Measurements from ENCODE around the gene PRKCH. TPM values are rescaled to one million over a fixed set of nuclear protein-coding genes. Genes with fewer than 3 reads are reported as not detected.
A peak's percentile ranks its signal among the peaks of the same experiment; 100 is the strongest.
"Not testable (repeated sequence)": the region's sequence is repeated elsewhere in the genome, so short reads cannot be mapped to it uniquely, and the experiment has no call there.

Gene PRKCH
- polyA plus RNA-seq, 4 donors: 5.9 to 17.3 (median 12.9) TPM

- 89 to 93% (median 90%) methylated on average over 6 of the region's 6 CpGs for WGBS, 3 donors
- FAIRE-seq (no peak), DNase-seq (no peak)
- Histone ChIP-seq H3K4me3 (ENCODE audit: low read depth in 1 of 3, low read length in 3 of 3) (no peak overlapping the region), H3K36me3 (ENCODE audit: control insufficient read depth in 3 of 3, insufficient read depth in 2 of 3, low read depth in 1 of 3, low read length in 3 of 3) (peaks cover 0 to 3% (median 3%) of the 10 kb centered on the region in 3 donors), H3K9me3 (ENCODE audit: control insufficient read depth in 2 of 2, insufficient read depth in 1 of 2, low read depth in 1 of 2, low read length in 1 of 2) (no peaks in the 10 kb centered on the region), H3K27me3 (ENCODE audit: control insufficient read depth in 3 of 3, insufficient read depth in 3 of 3, low read length in 3 of 3) (no peaks in the 10 kb centered on the region), H3K4me1 (ENCODE audit: control insufficient read depth in 3 of 3, insufficient read depth in 2 of 3, low read depth in 1 of 3, low read length in 2 of 3) (peaks cover 3 to 8% (median 6%) of the 10 kb centered on the region in 3 donors), H3K27ac (ENCODE audit: low read depth in 1 of 3, low read length in 2 of 3) (no peak overlapping the region)
Measured at GRCh38 chr14:61459229-61459628, 137.8 kb downstream of the PRKCH start.

DNA sequence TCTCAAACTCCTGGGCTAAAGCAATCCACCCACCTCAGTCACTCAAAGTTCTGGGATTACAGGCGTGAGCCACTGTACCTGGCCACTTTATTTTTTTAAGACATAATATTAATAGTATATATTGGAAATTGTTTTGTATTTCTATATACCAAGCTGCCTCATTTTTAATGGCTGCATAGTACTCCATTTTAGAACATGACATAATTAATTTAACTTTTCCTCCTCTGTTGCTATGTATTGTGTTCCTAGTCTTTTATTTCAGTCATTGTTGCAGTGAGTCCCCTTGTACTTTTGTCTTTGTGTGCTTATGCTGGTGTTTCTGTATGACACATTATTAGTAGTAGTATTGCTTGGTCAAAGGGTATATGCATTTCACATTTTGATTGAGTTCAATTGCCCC is 138.7 kb downstream of the PRKCH start:
- Histone ChIP-seq H3K9me3 (ENCODE audit: control insufficient read depth in 2 of 2, insufficient read depth in 1 of 2, low read depth in 1 of 2, low read length in 1 of 2) (no peaks in the 10 kb centered on the region), H3K4me1 (ENCODE audit: control insufficient read depth in 3 of 3, insufficient read depth in 2 of 3, low read depth in 1 of 3, low read length in 2 of 3) (peaks cover 3 to 8% (median 6%) of the 10 kb centered on the region in 3 donors), H3K27me3 (ENCODE audit: control insufficient read depth in 3 of 3, insufficient read depth in 3 of 3, low read length in 3 of 3) (no peaks in the 10 kb centered on the region), H3K36me3 (ENCODE audit: control insufficient read depth in 3 of 3, insufficient read depth in 2 of 3, low read depth in 1 of 3, low read length in 3 of 3) (peaks cover 0 to 3% (median 3%) of the 10 kb centered on the region in 3 donors), H3K4me3 (ENCODE audit: low read depth in 1 of 3, low read length in 3 of 3) (no peak overlapping the region), H3K27ac (ENCODE audit: low read depth in 1 of 3, low read length in 2 of 3) (no peak overlapping the region)
- DNase-seq: no peak
- no peak for FAIRE-seq
- 90 to 100% (median 97%) methylated on average over 1 of the region's 1 CpG for WGBS, 3 donors

DNA sequence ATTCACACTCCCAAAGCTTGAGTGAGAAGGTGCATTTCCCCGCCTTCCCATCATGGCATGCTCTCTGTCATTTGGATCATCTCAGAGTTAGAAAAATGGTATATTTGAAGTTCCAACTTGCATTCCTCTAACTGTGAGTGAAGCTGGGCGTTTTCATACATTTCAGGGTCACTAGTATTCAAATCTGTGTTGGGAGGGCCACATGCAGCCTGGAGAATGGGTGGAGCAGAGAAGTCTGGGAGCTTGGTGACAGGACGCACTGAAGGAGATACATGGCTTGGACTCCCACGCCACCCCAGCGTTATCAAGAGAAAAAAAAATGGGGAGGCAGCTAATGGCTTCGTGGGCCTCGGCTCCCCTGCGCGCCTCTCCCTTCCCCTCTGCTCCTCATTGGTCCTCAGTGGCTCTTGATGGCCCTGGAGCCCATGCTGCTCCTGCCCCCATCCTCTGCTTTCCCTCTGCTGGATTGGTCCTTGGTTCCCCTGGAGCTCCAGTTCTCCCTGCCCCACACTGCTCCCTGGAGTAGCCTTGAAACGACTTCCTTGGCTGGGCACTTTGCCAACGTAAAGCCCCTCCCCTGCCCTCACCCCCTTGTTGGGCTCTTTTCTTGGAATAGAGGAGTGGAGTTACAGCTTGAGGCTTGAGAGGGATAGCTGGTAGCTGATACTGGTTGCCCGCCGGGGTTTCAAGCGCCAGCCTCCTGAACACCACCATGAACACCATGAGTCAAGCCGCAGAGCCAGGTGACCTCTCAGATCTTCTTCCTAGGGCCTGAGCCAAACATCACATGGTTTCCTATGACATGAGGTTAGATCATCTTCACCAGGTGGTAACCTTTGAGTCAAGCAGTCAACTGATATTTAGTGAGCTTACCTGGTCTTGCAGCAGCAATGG is 139.6 kb downstream of the PRKCH start:
- H3K4me1 ChIP-seq (ENCODE audit: control insufficient read depth in 3 of 3, insufficient read depth in 2 of 3, low read depth in 1 of 3, low read length in 2 of 3): peaks cover 3 to 8% (median 6%) of the 10 kb centered on the region in 3 donors
- H3K27me3 ChIP-seq (ENCODE audit: control insufficient read depth in 3 of 3, insufficient read depth in 3 of 3, low read length in 3 of 3): no peaks in the 10 kb centered on the region
- 77 to 83% (median 77%) methylated on average over 15 of the region's 15 CpGs for WGBS, 3 donors
- no peak for DNase-seq
- H3K4me3 ChIP-seq (ENCODE audit: low read depth in 1 of 3, low read length in 3 of 3): no peak overlapping the region
- peaks cover 0 to 3% (median 3%) of the 10 kb centered on the region in 3 donors for H3K36me3 ChIP-seq (ENCODE audit: control insufficient read depth in 3 of 3, insufficient read depth in 2 of 3, low read depth in 1 of 3, low read length in 3 of 3)
- H3K27ac ChIP-seq (ENCODE audit: low read depth in 1 of 3, low read length in 2 of 3): peak overlapping the region in 1 of 3 donors; percentile 3
- FAIRE-seq: no peak
- H3K9me3 ChIP-seq (ENCODE audit: control insufficient read depth in 2 of 2, insufficient read depth in 1 of 2, low read depth in 1 of 2, low read length in 1 of 2): no peaks in the 10 kb centered on the region

DNA sequence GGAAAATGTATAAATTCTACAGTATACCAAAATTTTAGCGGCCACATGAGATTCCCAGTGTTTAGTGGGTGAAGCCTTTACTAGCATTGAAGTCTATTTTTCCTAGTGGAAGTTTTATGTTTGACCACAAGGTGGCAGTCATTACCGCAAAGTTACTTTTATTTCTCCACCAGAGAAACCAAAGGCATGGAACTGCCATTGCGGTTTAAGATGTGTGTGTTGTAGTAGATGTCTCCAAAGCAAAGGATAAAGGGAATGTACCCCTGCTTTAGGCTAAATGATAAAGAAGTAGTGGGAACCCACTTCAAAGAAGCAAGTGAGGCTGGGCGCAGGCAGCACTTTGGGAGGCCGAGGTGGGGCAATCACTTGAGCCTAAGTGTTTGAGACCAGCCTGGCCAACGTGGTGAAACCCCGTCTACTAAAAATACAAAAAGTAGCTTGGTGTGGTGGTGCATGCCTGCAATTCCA is 140.5 kb downstream of the PRKCH start:
- FAIRE-seq (no peak), DNase-seq (peak; percentile 75 to 76)
- Histone ChIP-seq H3K27ac (ENCODE audit: low read depth in 1 of 3, low read length in 2 of 3) (no peak overlapping the region), H3K4me1 (ENCODE audit: control insufficient read depth in 3 of 3, insufficient read depth in 2 of 3, low read depth in 1 of 3, low read length in 2 of 3) (peaks cover 3 to 8% (median 6%) of the 10 kb centered on the region in 3 donors), H3K4me3 (ENCODE audit: low read depth in 1 of 3, low read length in 3 of 3) (no peak overlapping the region), H3K27me3 (ENCODE audit: control insufficient read depth in 3 of 3, insufficient read depth in 3 of 3, low read length in 3 of 3) (no peaks in the 10 kb centered on the region), H3K9me3 (ENCODE audit: control insufficient read depth in 2 of 2, insufficient read depth in 1 of 2, low read depth in 1 of 2, low read length in 1 of 2) (no peaks in the 10 kb centered on the region), H3K36me3 (ENCODE audit: control insufficient read depth in 3 of 3, insufficient read depth in 2 of 3, low read depth in 1 of 3, low read length in 3 of 3) (peaks cover 0 to 3% (median 3%) of the 10 kb centered on the region in 3 donors)
- 44 to 55% (median 54%) methylated on average over 7 of the region's 7 CpGs for WGBS, 3 donors

DNA sequence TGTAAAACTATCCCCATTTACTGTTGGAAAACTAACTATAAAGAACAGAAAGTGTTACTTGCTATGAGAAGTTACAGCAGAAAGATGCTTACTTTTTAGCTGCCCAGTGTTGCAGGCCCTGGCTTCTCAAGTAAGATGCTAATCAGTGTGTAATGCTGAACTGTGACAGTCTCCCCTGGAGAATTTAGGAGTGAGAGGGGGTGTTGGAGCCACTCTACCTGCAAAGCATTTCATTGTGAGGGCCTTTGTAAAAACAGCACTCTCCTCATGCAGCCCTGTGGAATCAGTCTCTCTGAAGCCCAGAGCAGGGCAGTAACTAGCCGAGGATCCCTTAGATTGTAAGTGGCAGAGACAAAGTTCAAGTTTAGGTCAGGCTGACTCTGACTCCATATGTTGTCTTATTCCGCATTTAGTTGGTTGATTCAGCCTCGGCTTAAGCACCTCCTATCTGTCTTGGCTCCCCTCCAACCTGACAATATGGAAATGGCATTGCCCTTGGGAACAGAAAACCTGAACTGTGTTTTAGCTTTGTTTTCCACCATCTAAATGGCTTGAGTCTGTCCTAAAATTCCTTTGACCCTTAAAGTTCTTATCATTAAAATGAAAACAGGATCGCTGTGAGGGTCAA is 141.3 kb downstream of the PRKCH start:
- peaks cover 0 to 3% (median 3%) of the 10 kb centered on the region in 3 donors for H3K36me3 ChIP-seq (ENCODE audit: control insufficient read depth in 3 of 3, insufficient read depth in 2 of 3, low read depth in 1 of 3, low read length in 3 of 3)
- H3K27me3 ChIP-seq (ENCODE audit: control insufficient read depth in 3 of 3, insufficient read depth in 3 of 3, low read length in 3 of 3): no peaks in the 10 kb centered on the region
- H3K4me3 ChIP-seq (ENCODE audit: low read depth in 1 of 3, low read length in 3 of 3): no peak overlapping the region
- peaks cover 3 to 8% (median 6%) of the 10 kb centered on the region in 3 donors for H3K4me1 ChIP-seq (ENCODE audit: control insufficient read depth in 3 of 3, insufficient read depth in 2 of 3, low read depth in 1 of 3, low read length in 2 of 3)
- WGBS, 3 donors: 32 to 55% (median 42%) methylated on average over 4 of the region's 4 CpGs
- FAIRE-seq: no peak
- H3K27ac ChIP-seq (ENCODE audit: low read depth in 1 of 3, low read length in 2 of 3): peak overlapping the region in 1 of 3 donors; percentile 75
- H3K9me3 ChIP-seq (ENCODE audit: control insufficient read depth in 2 of 2, insufficient read depth in 1 of 2, low read depth in 1 of 2, low read length in 1 of 2): no peaks in the 10 kb centered on the region
- peak; percentile 45 to 81 for DNase-seq

DNA sequence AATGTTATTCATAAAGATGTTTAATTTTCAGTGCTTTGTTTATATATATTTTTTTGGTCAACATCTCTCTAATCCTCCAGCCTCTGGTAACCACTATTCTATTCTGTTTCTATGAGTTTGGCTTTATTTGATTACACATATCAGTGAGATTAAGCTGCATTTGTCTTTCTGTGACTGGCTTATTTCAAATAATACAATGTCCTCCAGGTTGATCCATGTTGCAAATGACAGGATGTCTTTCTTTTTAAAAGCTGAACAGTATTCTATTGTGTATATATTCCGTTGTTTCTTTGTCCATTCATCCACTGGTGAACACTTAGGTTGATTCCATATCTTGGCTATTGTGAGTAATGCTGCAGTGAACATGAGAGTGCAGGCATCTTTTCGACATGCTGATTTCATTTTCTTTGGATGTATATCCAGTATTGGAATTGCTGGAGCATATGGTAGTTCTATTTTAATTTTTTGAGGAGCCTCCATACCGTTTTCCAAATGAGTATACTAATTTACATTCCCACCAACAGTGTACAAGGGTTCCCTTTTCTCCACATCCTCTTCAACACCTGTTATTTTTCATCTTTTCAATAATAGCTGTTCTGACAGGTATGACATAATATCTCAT is 142.4 kb downstream of the PRKCH start:
- H3K27ac ChIP-seq (ENCODE audit: low read depth in 1 of 3, low read length in 2 of 3): no peak overlapping the region
- no peak for FAIRE-seq
- 89 to 94% (median 91%) methylated on average over 3 of the region's 3 CpGs for WGBS, 3 donors
- no peak for DNase-seq
- no peak overlapping the region for H3K4me3 ChIP-seq (ENCODE audit: low read depth in 1 of 3, low read length in 3 of 3)
- peaks cover 3 to 8% (median 6%) of the 10 kb centered on the region in 3 donors for H3K4me1 ChIP-seq (ENCODE audit: control insufficient read depth in 3 of 3, insufficient read depth in 2 of 3, low read depth in 1 of 3, low read length in 2 of 3)
- H3K27me3 ChIP-seq (ENCODE audit: control insufficient read depth in 3 of 3, insufficient read depth in 3 of 3, low read length in 3 of 3): no peaks in the 10 kb centered on the region
- no peaks in the 10 kb centered on the region for H3K9me3 ChIP-seq (ENCODE audit: control insufficient read depth in 2 of 2, insufficient read depth in 1 of 2, low read depth in 1 of 2, low read length in 1 of 2)
- peaks cover 0 to 3% (median under 1%) of the 10 kb centered on the region in 3 donors for H3K36me3 ChIP-seq (ENCODE audit: control insufficient read depth in 3 of 3, insufficient read depth in 2 of 3, low read depth in 1 of 3, low read length in 3 of 3)

GRCh38 chr14:61464539-61465320 is 143.4 kb downstream of the PRKCH start:
- H3K27ac ChIP-seq (ENCODE audit: low read depth in 1 of 3, low read length in 2 of 3); H3K9me3 ChIP-seq (ENCODE audit: control insufficient read depth in 2 of 2, insufficient read depth in 1 of 2, low read depth in 1 of 2, low read length in 1 of 2); H3K4me3 ChIP-seq (ENCODE audit: low read depth in 1 of 3, low read length in 3 of 3); H3K36me3 ChIP-seq (ENCODE audit: control insufficient read depth in 3 of 3, insufficient read depth in 2 of 3, low read depth in 1 of 3, low read length in 3 of 3); FAIRE-seq; DNase-seq; H3K27me3 ChIP-seq (ENCODE audit: control insufficient read depth in 3 of 3, insufficient read depth in 3 of 3, low read length in 3 of 3); H3K4me1 ChIP-seq (ENCODE audit: control insufficient read depth in 3 of 3, insufficient read depth in 2 of 3, low read depth in 1 of 3, low read length in 2 of 3): not testable (repeated sequence)
- 65 to 95% (median 95%) methylated on average over 2 of the region's 2 CpGs for WGBS, 3 donors

All from small intestine (tissue), 7 donors.